Mucosa of stomach (tissue), 1 donor: ENCODE data around the gene GPHN.

Experiments
- H3K27me3 ChIP-seq: one replicate; pipeline ENCODE4 v1.7.0; 2013; ENCODE audit warnings: mild to moderate bottlenecking, low read length; ENCODE audit not compliant: control insufficient read depth, insufficient read depth
- H3K36me3 ChIP-seq: one replicate; pipeline ENCODE4 v1.7.0; 2013; ENCODE audit warnings: low read length; ENCODE audit not compliant: control insufficient read depth, insufficient read depth
- H3K4me1 ChIP-seq: one replicate; pipeline ENCODE4 v1.7.0; 2013; ENCODE audit warnings: mild to moderate bottlenecking, low read length; ENCODE audit not compliant: control insufficient read depth, insufficient read depth
- H3K4me3 ChIP-seq: one replicate; pipeline ENCODE4 v1.7.0; 2013; ENCODE audit warnings: low read length
- H3K9ac ChIP-seq: one replicate; pipeline ENCODE4 v1.7.0; 2013; ENCODE audit warnings: mild to moderate bottlenecking, low read length, moderate library complexity
- H3K9me3 ChIP-seq: one replicate; pipeline ENCODE4 v1.7.0; 2013; ENCODE audit warnings: mild to moderate bottlenecking, low read length, moderate library complexity; ENCODE audit not compliant: control insufficient read depth
- donor health status: Pancreatic carcinoma.

Gene GPHN

DNA sequence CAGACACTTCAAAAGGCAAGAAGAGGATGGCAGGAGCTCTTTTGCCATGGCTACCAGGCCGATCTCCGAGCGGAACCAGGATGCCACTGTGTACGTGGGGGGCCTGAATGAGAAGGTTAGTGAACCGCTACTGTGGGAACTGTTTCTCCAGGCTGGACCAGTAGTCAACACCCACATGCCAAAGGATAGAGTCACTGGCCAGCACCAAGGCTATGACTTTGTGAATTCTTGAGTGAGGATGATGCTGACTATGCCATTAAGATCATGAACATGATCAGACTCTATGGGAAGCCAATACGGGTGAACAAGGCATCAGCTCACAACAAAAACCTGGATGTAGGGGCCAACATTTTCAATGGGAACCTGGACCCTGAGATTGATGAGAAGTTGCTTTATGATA lies 691.1 kb downstream of the GPHN start:
- Histone ChIP-seq H3K27me3 (no peaks in the 10 kb centered on the region), H3K4me3 (no peak overlapping the region)

GRCh38 chr14:67207810-67208209 lies 699.9 kb downstream of the GPHN start:
- Histone ChIP-seq H3K9me3 (no peaks in the 10 kb centered on the region), H3K27me3 (no peaks in the 10 kb centered on the region), H3K4me1 (no peaks in the 10 kb centered on the region), H3K4me3 (no peak overlapping the region), H3K9ac (no peak overlapping the region), H3K36me3 (no peaks in the 10 kb centered on the region)

More for the DNA sequence above, 691.1 kb downstream of the GPHN start:
- H3K9ac ChIP-seq, result no peak overlapping the region
- no peaks in the 10 kb centered on the region for H3K4me1 ChIP-seq
- H3K36me3 ChIP-seq, result no peaks in the 10 kb centered on the region
- H3K9me3 ChIP-seq, result no peaks in the 10 kb centered on the region

DNA sequence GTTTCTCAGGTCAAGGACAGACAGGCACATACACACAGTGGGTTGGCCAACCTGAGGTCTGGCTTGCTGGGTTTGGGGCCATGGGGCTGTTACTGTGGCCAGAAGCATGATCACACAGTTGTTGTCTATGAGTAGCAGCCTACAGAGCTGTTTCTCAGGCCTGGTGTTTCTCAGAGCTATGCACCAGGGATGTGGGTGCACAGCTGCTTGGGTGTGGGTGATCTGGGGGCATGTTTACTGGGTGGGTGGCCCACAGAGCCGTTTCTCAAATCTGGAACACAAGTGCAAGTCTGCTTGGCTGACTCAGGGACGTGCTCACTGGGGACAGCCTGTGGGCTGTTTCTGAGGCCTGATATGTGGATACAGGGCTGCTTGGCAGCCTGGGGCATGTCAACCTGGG lies 710.2 kb downstream of the GPHN start:
- Histone ChIP-seq H3K9ac (no peak overlapping the region), H3K4me1 (no peaks in the 10 kb centered on the region), H3K36me3 (no peaks in the 10 kb centered on the region), H3K27me3 (peaks cover 4% of the 10 kb centered on the region), H3K4me3 (no peak overlapping the region), H3K9me3 (no peaks in the 10 kb centered on the region)

GRCh38 chr14:67221248-67221981 lies 713.5 kb downstream of the GPHN start:
- Histone ChIP-seq H3K4me1 (no peaks in the 10 kb centered on the region), H3K4me3 (no peak overlapping the region), H3K36me3 (no peaks in the 10 kb centered on the region), H3K9ac (no peak overlapping the region), H3K9me3 (no peaks in the 10 kb centered on the region), H3K27me3 (peaks cover 4% of the 10 kb centered on the region)

DNA sequence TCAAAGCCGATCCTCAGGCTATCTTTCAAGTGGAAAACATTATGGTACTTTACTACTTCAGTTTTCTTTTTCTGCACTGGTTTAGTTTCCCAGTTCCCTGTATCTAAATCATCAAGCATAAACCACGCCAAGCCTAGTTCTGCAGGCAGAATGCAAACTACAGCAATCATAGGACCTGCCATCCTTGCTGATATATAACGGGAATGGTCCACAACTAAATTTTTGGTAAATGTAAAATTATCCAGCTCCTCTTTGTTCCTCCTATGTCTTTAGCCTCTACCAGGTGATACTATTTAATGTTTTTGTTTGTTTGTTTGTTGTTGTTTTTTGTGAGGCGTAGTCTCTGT lies 714.0 kb downstream of the GPHN start:
- no peaks in the 10 kb centered on the region for H3K4me1 ChIP-seq
- no peak overlapping the region for H3K4me3 ChIP-seq
- no peak overlapping the region for H3K9ac ChIP-seq

DNA sequence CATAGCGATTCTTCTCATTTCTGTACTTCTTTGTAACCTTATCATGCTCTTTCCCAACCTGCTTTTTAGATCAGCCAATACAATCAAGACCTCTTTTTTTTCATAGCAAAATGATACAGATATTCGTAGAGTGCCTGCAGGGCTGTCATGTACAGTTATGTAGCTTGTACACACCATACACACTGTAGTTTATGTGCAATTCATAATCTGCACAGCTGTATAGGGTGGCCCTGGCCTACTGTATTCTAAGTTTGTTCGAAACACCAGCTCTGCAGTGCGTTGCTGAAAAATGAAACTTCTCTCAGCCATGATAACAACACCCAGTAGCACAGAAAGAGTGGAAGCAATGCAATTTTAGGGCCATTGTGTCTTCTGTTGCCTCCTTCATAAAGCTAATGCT lies 717.6 kb downstream of the GPHN start:
- Histone ChIP-seq H3K9me3 (no peaks in the 10 kb centered on the region), H3K4me3 (no peak overlapping the region), H3K4me1 (no peaks in the 10 kb centered on the region), H3K36me3 (no peaks in the 10 kb centered on the region), H3K9ac (no peak overlapping the region), H3K27me3 (no peaks in the 10 kb centered on the region)

More for the DNA sequence above, 714.0 kb downstream of the GPHN start:
- Histone ChIP-seq H3K27me3 (peaks cover 4% of the 10 kb centered on the region), H3K9me3 (no peaks in the 10 kb centered on the region), H3K36me3 (no peaks in the 10 kb centered on the region)

DNA sequence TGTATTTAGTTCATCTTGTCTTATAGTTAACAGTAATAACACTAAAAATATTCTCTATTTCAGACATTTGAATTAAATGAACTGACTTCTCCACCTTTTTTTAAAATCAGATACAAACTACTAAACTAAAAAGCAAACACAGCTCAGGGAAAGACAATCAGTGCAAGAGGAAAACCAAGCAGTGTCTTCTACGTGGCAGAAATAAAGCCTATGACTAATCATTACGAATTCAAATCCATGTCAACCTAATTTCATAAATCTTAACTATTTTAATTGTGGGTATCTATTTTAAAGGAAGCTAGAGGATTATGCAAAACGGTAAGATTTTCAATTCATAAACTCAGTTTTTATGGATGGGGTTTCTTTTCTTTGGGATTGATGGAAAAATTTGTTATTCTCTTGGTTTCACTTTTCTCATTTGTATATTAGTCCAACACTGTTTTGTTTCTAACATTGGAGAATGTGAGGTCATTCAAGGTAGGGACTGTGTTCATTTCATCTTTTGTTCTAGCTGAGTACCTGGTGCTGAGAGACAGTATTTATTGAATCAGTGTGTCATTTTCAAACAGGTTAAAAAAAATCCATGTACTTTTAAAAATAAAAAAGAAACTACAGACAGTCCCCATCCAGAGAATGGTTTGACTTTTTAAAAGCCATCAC lies 720.5 kb downstream of the GPHN start:
- H3K9ac ChIP-seq, result no peak overlapping the region
- H3K4me3 ChIP-seq, result no peak overlapping the region
- no peaks in the 10 kb centered on the region for H3K36me3 ChIP-seq
- H3K27me3 ChIP-seq, result no peaks in the 10 kb centered on the region
- H3K4me1 ChIP-seq, result no peaks in the 10 kb centered on the region
- H3K9me3 ChIP-seq, result no peaks in the 10 kb centered on the region
